K562 (cell line): ENCODE data around the gene GPR162.

Experiments used
- ATF7 ChIP-seq: fragments of 450-650 bp; IDR thresholded peaks from 2 replicates; pipeline ENCODE4 v1.7.1; 2014; ENCODE audit warnings: mild to moderate bottlenecking, moderate library complexity
- BRF1 ChIP-seq: IDR thresholded peaks from 3 replicates; pipeline ENCODE4 v1.6.1; 2011; ENCODE audit warnings: borderline replicate concordance, mild to moderate bottlenecking; ENCODE audit not compliant: insufficient read length; ENCODE audit errors: extremely low read depth
- CUX1 ChIP-seq: fragments of 200-800 bp; sonication (Bioruptor generic); IDR thresholded peaks from 2 replicates; pipeline ENCODE4 v1.6.1; 2016; ENCODE audit warnings: missing genetic modification characterization, missing compliant biosample characterization
- ID3 ChIP-seq, 2 experiments: fragments of 250-450 bp in 1 of 2; fragments of 450-650 bp in 1 of 2; sonication (Bioruptor Pico) in 1 of 2; IDR thresholded peaks; 2 replicates each; pipeline versions ENCODE4 v1.6.1 to v1.8.0; 2016 to 2021; ENCODE audit warnings: mild to moderate bottlenecking in 2 of 2, moderate library complexity in 2 of 2, missing compliant biosample characterization in 1 of 2, missing genetic modification characterization in 1 of 2
- NRF1 ChIP-seq, 2 experiments: fragments of 450-650 bp; IDR thresholded peaks in 1 of 2; conservative IDR thresholded peaks in 1 of 2; 2 replicates each; pipeline ENCODE4 v1.6.1; 2014; ENCODE audit warnings: mild to moderate bottlenecking in 2 of 2
- SRF ChIP-seq, 2 experiments: fragments of 250-450, 450-650 bp in 1 of 2; sonication (Bioruptor Pico) in 1 of 2; sonication (generic) in 1 of 2; formaldehyde crosslinking; IDR thresholded peaks; 2 replicates each; pipeline versions ENCODE4 v1.5.0 to v1.5.1; 2020 to 2022; ENCODE audit warnings: mild to moderate bottlenecking in 1 of 2, missing genetic modification reagents in 1 of 2
- ZKSCAN8 ChIP-seq: fragments of 200-800 bp; sonication (Bioruptor generic); IDR thresholded peaks from 2 replicates; pipeline ENCODE4 v1.6.1; 2016; ENCODE audit warnings: missing genetic modification characterization, missing compliant biosample characterization
- ZSCAN29 ChIP-seq: fragments of 450-650 bp; IDR thresholded peaks from 2 replicates; pipeline ENCODE4 v1.6.1; 2017
- TF ChIP-seq, protein P1 (sequence below), 3 experiments: IDR thresholded peaks in 2 of 3; conservative IDR thresholded peaks in 1 of 3; 2 replicates each; pipeline ENCODE4 v1.5.1; 2011 to 2012; ENCODE audit warnings: low read length in 3 of 3, mild to moderate bottlenecking in 3 of 3, control low read depth in 2 of 3, improper control_type of control experiment in 1 of 3, inconsistent platforms in 1 of 3, low read depth in 1 of 3, mixed read lengths in 1 of 3, moderate library complexity in 1 of 3; ENCODE audit not compliant: insufficient read depth in 2 of 3

GRCh38 chr12:6854036-6854435 is 32.4 kb downstream of the GPR162 start:
- TF ChIP-seq, protein P1, sequence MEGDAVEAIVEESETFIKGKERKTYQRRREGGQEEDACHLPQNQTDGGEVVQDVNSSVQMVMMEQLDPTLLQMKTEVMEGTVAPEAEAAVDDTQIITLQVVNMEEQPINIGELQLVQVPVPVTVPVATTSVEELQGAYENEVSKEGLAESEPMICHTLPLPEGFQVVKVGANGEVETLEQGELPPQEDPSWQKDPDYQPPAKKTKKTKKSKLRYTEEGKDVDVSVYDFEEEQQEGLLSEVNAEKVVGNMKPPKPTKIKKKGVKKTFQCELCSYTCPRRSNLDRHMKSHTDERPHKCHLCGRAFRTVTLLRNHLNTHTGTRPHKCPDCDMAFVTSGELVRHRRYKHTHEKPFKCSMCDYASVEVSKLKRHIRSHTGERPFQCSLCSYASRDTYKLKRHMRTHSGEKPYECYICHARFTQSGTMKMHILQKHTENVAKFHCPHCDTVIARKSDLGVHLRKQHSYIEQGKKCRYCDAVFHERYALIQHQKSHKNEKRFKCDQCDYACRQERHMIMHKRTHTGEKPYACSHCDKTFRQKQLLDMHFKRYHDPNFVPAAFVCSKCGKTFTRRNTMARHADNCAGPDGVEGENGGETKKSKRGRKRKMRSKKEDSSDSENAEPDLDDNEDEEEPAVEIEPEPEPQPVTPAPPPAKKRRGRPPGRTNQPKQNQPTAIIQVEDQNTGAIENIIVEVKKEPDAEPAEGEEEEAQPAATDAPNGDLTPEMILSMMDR (IDR thresholded peaks at IDR 0.05 in 2 of 3, conservative IDR thresholded peaks at IDR 0.05 in 1 of 3; ENCODE audit: insufficient read depth in 2 of 3, low read depth in 1 of 3, low read length in 3 of 3) = no peak
- TF ChIP-seq ZKSCAN8 (no peak), NRF1 (conservative IDR thresholded peaks at IDR 0.05 in 1 of 2, IDR thresholded peaks at IDR 0.05 in 1 of 2) (no peak), SRF (CRISPR knock-in tag; IDR thresholded peaks at IDR 0.05) (no peak), ATF7 (no peak), ID3 (CRISPR knock-in tag; IDR thresholded peaks at IDR 0.05) (no peak), ID3 (tag; IDR thresholded peaks at IDR 0.05) (no peak), ZSCAN29 (no peak), CUX1 (CRISPR knock-in tag) (no peak), BRF1 (no peak)
